A673 (cell line): ENCODE measurements around the gene PVR.

Source experiments
- EZH2 ChIP-seq: fragments of 200-600 bp; sonication (generic); IDR thresholded peaks from 2 replicates; pipeline ENCODE4 v1.6.1; 2017; ENCODE audit warnings: borderline replicate concordance, low read depth, mild to moderate bottlenecking, mixed read lengths, antibody characterized with exemption, low read length; ENCODE audit not compliant: poor library complexity, severe bottlenecking
- TF ChIP-seq, protein P1 (sequence below): fragments of 300-800, 200-600 bp; sonication (generic); conservative IDR thresholded peaks from 2 replicates; pipeline ENCODE4 v1.5.1; 2017; ENCODE audit warnings: low read depth, mild to moderate bottlenecking, antibody characterized with exemption, low read length, moderate library complexity, mixed read lengths

GRCh38 chr19:44603201-44603945 lies 40.3 kb upstream of the PVR start:
- TF ChIP-seq, protein P1, sequence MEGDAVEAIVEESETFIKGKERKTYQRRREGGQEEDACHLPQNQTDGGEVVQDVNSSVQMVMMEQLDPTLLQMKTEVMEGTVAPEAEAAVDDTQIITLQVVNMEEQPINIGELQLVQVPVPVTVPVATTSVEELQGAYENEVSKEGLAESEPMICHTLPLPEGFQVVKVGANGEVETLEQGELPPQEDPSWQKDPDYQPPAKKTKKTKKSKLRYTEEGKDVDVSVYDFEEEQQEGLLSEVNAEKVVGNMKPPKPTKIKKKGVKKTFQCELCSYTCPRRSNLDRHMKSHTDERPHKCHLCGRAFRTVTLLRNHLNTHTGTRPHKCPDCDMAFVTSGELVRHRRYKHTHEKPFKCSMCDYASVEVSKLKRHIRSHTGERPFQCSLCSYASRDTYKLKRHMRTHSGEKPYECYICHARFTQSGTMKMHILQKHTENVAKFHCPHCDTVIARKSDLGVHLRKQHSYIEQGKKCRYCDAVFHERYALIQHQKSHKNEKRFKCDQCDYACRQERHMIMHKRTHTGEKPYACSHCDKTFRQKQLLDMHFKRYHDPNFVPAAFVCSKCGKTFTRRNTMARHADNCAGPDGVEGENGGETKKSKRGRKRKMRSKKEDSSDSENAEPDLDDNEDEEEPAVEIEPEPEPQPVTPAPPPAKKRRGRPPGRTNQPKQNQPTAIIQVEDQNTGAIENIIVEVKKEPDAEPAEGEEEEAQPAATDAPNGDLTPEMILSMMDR = no peak
- TF ChIP-seq EZH2 = no peak
